HepG2 (cell line): ENCODE measurements around the gene OTUB2. TPM values are rescaled to one million over a fixed set of nuclear protein-coding genes. Genes with fewer than 3 reads are reported as not detected.

Experiments used
- CENPX ChIP-seq: sonication (generic); formaldehyde crosslinking; IDR thresholded peaks from 2 replicates; pipeline ENCODE4 v1.9.0; 2021; ENCODE audit warnings: mild to moderate bottlenecking, missing genetic modification reagents, moderate library complexity
- HHEX ChIP-seq: IDR thresholded peaks from 2 replicates; pipeline ENCODE4 v1.6.1; 2016; ENCODE audit warnings: control low read depth
- MAFG ChIP-seq: sonication (generic); formaldehyde crosslinking; IDR thresholded peaks from 2 replicates; pipeline ENCODE4 v1.5.1; 2020; ENCODE audit warnings: mild to moderate bottlenecking, missing genetic modification reagents
- NCOA2 ChIP-seq: sonication (generic); formaldehyde crosslinking; IDR thresholded peaks from 2 replicates; pipeline ENCODE4 v1.8.0; 2022; ENCODE audit warnings: inconsistent platforms
- NCOR1 ChIP-seq: fragments of 200-600 bp; sonication (generic); IDR thresholded peaks from 2 replicates; pipeline ENCODE4 v1.7.0; 2017; ENCODE audit warnings: antibody characterized with exemption, low read length, borderline replicate concordance
- YEATS2 ChIP-seq: sonication (generic); formaldehyde crosslinking; IDR thresholded peaks from 2 replicates; pipeline ENCODE4 v1.4.0; 2020; ENCODE audit warnings: missing genetic modification reagents, borderline replicate concordance
- ZFX ChIP-seq: sonication (generic); formaldehyde crosslinking; IDR thresholded peaks from 2 replicates; pipeline ENCODE4 v1.4.0; 2020; ENCODE audit warnings: mild to moderate bottlenecking, low read depth, missing genetic modification reagents, moderate library complexity
- ZNF224 ChIP-seq: sonication (generic); formaldehyde crosslinking; IDR thresholded peaks from 2 replicates; pipeline ENCODE4 v1.5.0; 2020; ENCODE audit warnings: mild to moderate bottlenecking, missing genetic modification reagents
- ZNF557 ChIP-seq: sonication (generic); formaldehyde crosslinking; IDR thresholded peaks from 2 replicates; pipeline ENCODE4 v1.4.0; 2020; ENCODE audit warnings: missing genetic modification reagents
- ZNF670 ChIP-seq: sonication (generic); formaldehyde crosslinking; IDR thresholded peaks from 2 replicates; pipeline ENCODE4 v1.8.0; 2022; ENCODE audit warnings: mild to moderate bottlenecking, missing genetic modification reagents, borderline replicate concordance
- ZSCAN29 ChIP-seq: sonication (generic); formaldehyde crosslinking; conservative IDR thresholded peaks from 2 replicates; pipeline ENCODE4 v1.4.0; 2020; ENCODE audit warnings: mild to moderate bottlenecking, missing genetic modification reagents
- polyA plus RNA-seq, 8 experiments: library from polyadenylated mRNA; depleted of rRNA in 3 of 8; stranded (reverse) in 7 of 8; unstranded in 1 of 8; fragments of >200 nt; fragmentation: Illumina TruSeq in 4 of 8; extraction: Trizol in 4 of 8; gene quantifications; 2 replicates each; pipeline versions ENCODE4 v1.2.1 to v1.2.3, GENCODE V29; 2011 to 2016; ENCODE audit warnings: low read depth in 4 of 8, missing spikeins in 1 of 8, mixed read lengths in 1 of 8; ENCODE audit not compliant: insufficient read depth in 1 of 8
- total RNA-seq, 5 experiments: library from RNA; depleted of rRNA; stranded (reverse); fragments of >200 nt; fragmentation: Illumina TruSeq; extraction: Trizol; gene quantifications; 2 replicates each; pipeline ENCODE4 v1.2.3, GENCODE V29; 2016; ENCODE audit warnings: low read depth in 1 of 5
- TF ChIP-seq, protein P1 (sequence below): sonication (generic); formaldehyde crosslinking; IDR thresholded peaks from 2 replicates; pipeline ENCODE4 v1.8.1; 2023; ENCODE audit warnings: missing genetic modification reagents, inconsistent platforms, borderline replicate concordance
- TF ChIP-seq, protein P2 (sequence below): IDR thresholded peaks from 2 replicates; pipeline ENCODE4 v1.6.1; 2016; ENCODE audit warnings: low read depth, control low read depth
- TF ChIP-seq, protein P3 (sequence below): sonication (generic); formaldehyde crosslinking; IDR thresholded peaks from 2 replicates; pipeline ENCODE4 v1.5.0; 2020; ENCODE audit warnings: mild to moderate bottlenecking, missing genetic modification reagents
- TF ChIP-seq, protein P4 (sequence below): sonication (generic); formaldehyde crosslinking; IDR thresholded peaks from one replicate; pipeline ENCODE4 v1.5.1; 2020; ENCODE audit warnings: mild to moderate bottlenecking, missing genetic modification reagents; ENCODE audit errors: not compliant biosample characterization

OTUB2 gene
- total and polyA plus RNA-seq, 2 of the 13 experiments (the other 11 are each of a cell fraction or from before 2014, with no cell fraction given), result 2.2 to 2.4 TPM

DNA sequence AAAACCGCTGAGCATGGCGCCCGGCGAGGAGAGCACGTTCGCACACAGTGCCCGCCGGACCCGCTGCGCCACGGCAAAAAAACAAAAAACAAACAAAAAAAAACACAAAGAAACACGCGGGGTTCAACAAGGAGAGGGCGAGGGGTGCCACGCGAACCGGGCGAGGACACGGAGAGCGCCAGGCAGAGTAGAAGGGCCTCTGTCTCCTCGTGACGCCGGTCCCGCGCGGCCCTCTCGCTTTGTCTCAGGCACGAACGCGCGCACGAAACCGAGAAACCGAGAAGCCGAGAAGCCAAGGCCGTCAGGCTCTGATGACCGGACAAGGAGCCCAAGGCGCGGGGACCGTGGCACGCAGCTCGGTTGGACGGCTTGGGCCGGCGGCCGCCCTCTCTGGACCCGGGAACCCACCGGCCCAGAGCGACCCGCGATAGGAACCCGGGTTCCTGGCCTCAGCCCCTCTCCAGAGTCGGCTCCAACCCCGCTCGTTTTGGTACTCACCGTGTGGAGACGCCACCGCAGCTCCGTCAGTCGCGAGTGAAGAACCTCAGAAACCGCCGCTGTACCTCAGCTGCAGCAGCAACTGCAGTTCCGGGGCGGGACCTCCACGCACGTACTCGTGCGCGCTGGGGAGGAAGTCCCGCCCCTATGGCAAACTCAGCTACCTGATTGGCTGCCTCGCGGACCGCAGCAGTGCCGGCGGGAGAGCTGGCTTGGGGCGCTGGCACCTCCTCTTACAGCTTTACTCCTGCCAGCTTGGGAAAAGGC, 54.7 kb downstream of the OTUB2 start, which contains the start of the genes DDX24 and IFI27L1 (continued):
- TF ChIP-seq, protein P1, sequence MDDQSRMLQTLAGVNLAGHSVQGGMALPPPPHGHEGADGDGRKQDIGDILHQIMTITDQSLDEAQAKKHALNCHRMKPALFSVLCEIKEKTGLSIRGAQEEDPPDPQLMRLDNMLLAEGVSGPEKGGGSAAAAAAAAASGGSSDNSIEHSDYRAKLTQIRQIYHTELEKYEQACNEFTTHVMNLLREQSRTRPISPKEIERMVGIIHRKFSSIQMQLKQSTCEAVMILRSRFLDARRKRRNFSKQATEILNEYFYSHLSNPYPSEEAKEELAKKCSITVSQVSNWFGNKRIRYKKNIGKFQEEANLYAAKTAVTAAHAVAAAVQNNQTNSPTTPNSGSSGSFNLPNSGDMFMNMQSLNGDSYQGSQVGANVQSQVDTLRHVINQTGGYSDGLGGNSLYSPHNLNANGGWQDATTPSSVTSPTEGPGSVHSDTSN (CRISPR knock-in tag), result no peak
- no peak for TF ChIP-seq ZNF224 (CRISPR knock-in tag)
- TF ChIP-seq, protein P2, sequence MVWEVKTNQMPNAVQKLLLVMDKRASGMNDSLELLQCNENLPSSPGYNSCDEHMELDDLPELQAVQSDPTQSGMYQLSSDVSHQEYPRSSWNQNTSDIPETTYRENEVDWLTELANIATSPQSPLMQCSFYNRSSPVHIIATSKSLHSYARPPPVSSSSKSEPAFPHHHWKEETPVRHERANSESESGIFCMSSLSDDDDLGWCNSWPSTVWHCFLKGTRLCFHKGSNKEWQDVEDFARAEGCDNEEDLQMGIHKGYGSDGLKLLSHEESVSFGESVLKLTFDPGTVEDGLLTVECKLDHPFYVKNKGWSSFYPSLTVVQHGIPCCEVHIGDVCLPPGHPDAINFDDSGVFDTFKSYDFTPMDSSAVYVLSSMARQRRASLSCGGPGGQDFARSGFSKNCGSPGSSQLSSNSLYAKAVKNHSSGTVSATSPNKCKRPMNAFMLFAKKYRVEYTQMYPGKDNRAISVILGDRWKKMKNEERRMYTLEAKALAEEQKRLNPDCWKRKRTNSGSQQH (CRISPR knock-in tag), result 0 out of 2 replicates have a peak, but pooled peaks have one; percentile 66
- TF ChIP-seq CENPX, result no peak
- TF ChIP-seq ZFX (CRISPR knock-in tag), result peak; percentile 69
- TF ChIP-seq HHEX (CRISPR knock-in tag), result no peak
- TF ChIP-seq MAFG, result no peak
- TF ChIP-seq, protein P3, sequence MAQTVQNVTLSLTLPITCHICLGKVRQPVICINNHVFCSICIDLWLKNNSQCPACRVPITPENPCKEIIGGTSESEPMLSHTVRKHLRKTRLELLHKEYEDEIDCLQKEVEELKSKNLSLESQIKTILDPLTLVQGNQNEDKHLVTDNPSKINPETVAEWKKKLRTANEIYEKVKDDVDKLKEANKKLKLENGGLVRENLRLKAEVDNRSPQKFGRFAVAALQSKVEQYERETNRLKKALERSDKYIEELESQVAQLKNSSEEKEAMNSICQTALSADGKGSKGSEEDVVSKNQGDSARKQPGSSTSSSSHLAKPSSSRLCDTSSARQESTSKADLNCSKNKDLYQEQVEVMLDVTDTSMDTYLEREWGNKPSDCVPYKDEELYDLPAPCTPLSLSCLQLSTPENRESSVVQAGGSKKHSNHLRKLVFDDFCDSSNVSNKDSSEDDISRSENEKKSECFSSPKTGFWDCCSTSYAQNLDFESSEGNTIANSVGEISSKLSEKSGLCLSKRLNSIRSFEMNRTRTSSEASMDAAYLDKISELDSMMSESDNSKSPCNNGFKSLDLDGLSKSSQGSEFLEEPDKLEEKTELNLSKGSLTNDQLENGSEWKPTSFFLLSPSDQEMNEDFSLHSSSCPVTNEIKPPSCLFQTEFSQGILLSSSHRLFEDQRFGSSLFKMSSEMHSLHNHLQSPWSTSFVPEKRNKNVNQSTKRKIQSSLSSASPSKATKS, result peak; percentile 83; the same call in 1 of the 2 replicates
- no peak for TF ChIP-seq ZSCAN29 (CRISPR knock-in tag)
- TF ChIP-seq, protein P4, sequence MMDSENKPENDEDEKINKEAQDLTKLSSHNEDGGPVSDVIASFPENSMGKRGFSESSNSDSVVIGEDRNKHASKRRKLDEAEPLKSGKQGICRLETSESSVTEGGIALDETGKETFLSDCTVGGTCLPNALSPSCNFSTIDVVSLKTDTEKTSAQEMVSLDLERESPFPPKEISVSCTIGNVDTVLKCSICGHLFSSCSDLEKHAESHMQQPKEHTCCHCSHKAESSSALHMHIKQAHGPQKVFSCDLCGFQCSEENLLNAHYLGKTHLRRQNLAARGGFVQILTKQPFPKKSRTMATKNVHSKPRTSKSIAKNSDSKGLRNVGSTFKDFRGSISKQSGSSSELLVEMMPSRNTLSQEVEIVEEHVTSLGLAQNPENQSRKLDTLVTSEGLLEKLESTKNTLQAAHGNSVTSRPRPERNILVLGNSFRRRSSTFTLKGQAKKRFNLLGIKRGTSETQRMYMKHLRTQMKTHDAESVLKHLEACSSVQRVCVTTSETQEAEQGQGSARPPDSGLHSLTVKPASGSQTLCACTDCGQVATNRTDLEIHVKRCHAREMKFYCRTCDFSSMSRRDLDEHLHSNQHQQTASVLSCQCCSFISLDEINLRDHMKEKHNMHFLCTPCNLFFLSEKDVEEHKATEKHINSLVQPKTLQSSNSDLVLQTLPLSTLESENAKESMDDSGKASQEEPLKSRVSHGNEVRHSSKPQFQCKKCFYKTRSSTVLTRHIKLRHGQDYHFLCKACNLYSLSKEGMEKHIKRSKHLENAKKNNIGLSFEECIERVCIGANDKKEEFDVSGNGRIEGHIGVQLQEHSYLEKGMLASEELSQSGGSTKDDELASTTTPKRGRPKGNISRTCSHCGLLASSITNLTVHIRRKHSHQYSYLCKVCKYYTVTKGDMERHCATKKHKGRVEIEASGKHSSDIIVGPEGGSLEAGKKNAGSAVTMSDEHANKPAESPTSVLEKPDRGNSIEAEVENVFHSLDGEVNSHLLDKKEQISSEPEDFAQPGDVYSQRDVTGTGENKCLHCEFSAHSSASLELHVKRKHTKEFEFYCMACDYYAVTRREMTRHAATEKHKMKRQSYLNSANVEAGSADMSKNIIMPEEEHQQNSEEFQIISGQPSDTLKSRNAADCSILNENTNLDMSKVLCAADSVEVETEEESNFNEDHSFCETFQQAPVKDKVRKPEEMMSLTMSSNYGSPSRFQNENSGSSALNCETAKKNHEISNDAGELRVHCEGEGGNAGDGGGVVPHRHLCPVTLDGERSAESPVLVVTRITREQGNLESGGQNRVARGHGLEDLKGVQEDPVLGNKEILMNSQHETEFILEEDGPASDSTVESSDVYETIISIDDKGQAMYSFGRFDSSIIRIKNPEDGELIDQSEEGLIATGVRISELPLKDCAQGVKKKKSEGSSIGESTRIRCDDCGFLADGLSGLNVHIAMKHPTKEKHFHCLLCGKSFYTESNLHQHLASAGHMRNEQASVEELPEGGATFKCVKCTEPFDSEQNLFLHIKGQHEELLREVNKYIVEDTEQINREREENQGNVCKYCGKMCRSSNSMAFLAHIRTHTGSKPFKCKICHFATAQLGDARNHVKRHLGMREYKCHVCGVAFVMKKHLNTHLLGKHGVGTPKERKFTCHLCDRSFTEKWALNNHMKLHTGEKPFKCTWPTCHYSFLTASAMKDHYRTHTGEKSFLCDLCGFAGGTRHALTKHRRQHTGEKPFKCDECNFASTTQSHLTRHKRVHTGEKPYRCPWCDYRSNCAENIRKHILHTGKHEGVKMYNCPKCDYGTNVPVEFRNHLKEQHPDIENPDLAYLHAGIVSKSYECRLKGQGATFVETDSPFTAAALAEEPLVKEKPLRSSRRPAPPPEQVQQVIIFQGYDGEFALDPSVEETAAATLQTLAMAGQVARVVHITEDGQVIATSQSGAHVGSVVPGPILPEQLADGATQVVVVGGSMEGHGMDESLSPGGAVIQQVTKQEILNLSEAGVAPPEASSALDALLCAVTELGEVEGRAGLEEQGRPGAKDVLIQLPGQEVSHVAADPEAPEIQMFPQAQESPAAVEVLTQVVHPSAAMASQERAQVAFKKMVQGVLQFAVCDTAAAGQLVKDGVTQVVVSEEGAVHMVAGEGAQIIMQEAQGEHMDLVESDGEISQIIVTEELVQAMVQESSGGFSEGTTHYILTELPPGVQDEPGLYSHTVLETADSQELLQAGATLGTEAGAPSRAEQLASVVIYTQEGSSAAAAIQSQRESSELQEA, result no peak
- TF ChIP-seq NCOA2 (CRISPR knock-in tag), result no peak
- peak; percentile 76; the same call in 1 of the 2 replicates for TF ChIP-seq YEATS2
- TF ChIP-seq ZNF670 (CRISPR knock-in tag), result no peak; the same call in 1 of the 2 replicates
- no peak for TF ChIP-seq NCOR1
- no peak for TF ChIP-seq ZNF557 (CRISPR knock-in tag)
